HepG2 (cell line): ENCODE measurements around the gene ZNF669. TPM values are rescaled to one million over a fixed set of nuclear protein-coding genes. Genes with fewer than 3 reads are reported as not detected.

Source experiments
- CREB1 ChIP-seq, 2 experiments: fragments of 450-650 bp in 1 of 2; IDR thresholded peaks; 2 replicates each; pipeline ENCODE4 v1.6.1; 2016 to 2017; ENCODE audit warnings: control low read depth in 1 of 2, mild to moderate bottlenecking in 1 of 2, missing compliant biosample characterization in 1 of 2, missing genetic modification characterization in 1 of 2
- HNRNPL ChIP-seq: fragments of 200-400 bp; formaldehyde crosslinking; IDR thresholded peaks from 2 replicates; pipeline ENCODE4 v1.6.1; 2017; ENCODE audit warnings: mild to moderate bottlenecking, low read depth, low read length
- KLF9 ChIP-seq: IDR thresholded peaks from 2 replicates; pipeline ENCODE4 v1.6.1; 2016; ENCODE audit warnings: low read depth
- NR2C2 ChIP-seq: sonication (generic); formaldehyde crosslinking; IDR thresholded peaks from 2 replicates; pipeline ENCODE4 v1.4.0; 2020; ENCODE audit warnings: missing genetic modification reagents, mild to moderate bottlenecking, moderate library complexity, borderline replicate concordance
- PATZ1 ChIP-seq: sonication (generic); formaldehyde crosslinking; IDR thresholded peaks from 2 replicates; pipeline ENCODE4 v1.4.0; 2020; ENCODE audit warnings: missing genetic modification reagents
- PAX8 ChIP-seq: sonication (generic); formaldehyde crosslinking; IDR thresholded peaks from 2 replicates; pipeline ENCODE4 v1.8.0; 2022; ENCODE audit warnings: mild to moderate bottlenecking, missing genetic modification reagents, borderline replicate concordance
- PHF5A ChIP-seq: IDR thresholded peaks from one replicate; pipeline ENCODE4 v1.6.1; 2018; ENCODE audit warnings: low read depth, missing genetic modification reagents; ENCODE audit not compliant: unreplicated experiment
- RAD21 ChIP-seq: fragments of 450-650 bp; formaldehyde crosslinking; IDR thresholded peaks from 2 replicates; pipeline ENCODE4 v1.5.0; 2020; ENCODE audit warnings: mild to moderate bottlenecking
- SMC3 ChIP-seq: IDR thresholded peaks from 2 replicates; pipeline ENCODE4 v1.6.1; 2011; ENCODE audit warnings: low read length, improper control_type of control experiment
- SP1 ChIP-seq, 2 experiments: fragments of 450-650 bp in 1 of 2; sonication (generic) in 1 of 2; formaldehyde crosslinking in 1 of 2; IDR thresholded peaks; 2 replicates each; pipeline versions ENCODE4 v1.4.0 to v1.6.1; 2016 to 2020; ENCODE audit warnings: missing genetic modification reagents in 1 of 2
- ZNF383 ChIP-seq: sonication (generic); formaldehyde crosslinking; IDR thresholded peaks from 2 replicates; pipeline ENCODE4 v1.4.0; 2020; ENCODE audit warnings: missing genetic modification reagents, mild to moderate bottlenecking, borderline replicate concordance
- ZNF512B ChIP-seq: sonication (generic); formaldehyde crosslinking; IDR thresholded peaks from 2 replicates; pipeline ENCODE4 v1.5.1; 2020; ENCODE audit warnings: missing genetic modification reagents, mild to moderate bottlenecking, borderline replicate concordance
- ZNF550 ChIP-seq: sonication (generic); formaldehyde crosslinking; IDR thresholded peaks from 2 replicates; pipeline ENCODE4 v1.4.0; 2020; ENCODE audit warnings: mild to moderate bottlenecking, missing genetic modification reagents, borderline replicate concordance
- polyA plus RNA-seq, 8 experiments: library from polyadenylated mRNA; depleted of rRNA in 3 of 8; stranded (reverse) in 7 of 8; unstranded in 1 of 8; fragments of >200 nt; fragmentation: Illumina TruSeq in 4 of 8; extraction: Trizol in 4 of 8; gene quantifications; 2 replicates each; pipeline versions ENCODE4 v1.2.1 to v1.2.3, GENCODE V29; 2011 to 2016; ENCODE audit warnings: low read depth in 4 of 8, missing spikeins in 1 of 8, mixed read lengths in 1 of 8; ENCODE audit not compliant: insufficient read depth in 1 of 8
- total RNA-seq, 5 experiments: library from RNA; depleted of rRNA; stranded (reverse); fragments of >200 nt; fragmentation: Illumina TruSeq; extraction: Trizol; gene quantifications; 2 replicates each; pipeline ENCODE4 v1.2.3, GENCODE V29; 2016; ENCODE audit warnings: low read depth in 1 of 5

Gene ZNF669
- total and polyA plus RNA-seq, 2 of the 13 experiments (the other 11 are each of a cell fraction or from before 2014, with no cell fraction given): 3.1 to 14.6 TPM

GRCh38 chr1:247118946-247119446, 14.8 kb upstream of the ZNF669 start (continued):
- no peak for TF ChIP-seq ZNF550 (CRISPR knock-in tag)
- no peak for TF ChIP-seq PHF5A
- peak; percentile 70 for TF ChIP-seq RAD21 (CRISPR knock-in tag)
- no peak for TF ChIP-seq SP1 (IDR thresholded peaks at IDR 0.05)
- TF ChIP-seq SP1 (CRISPR knock-in tag; IDR thresholded peaks at IDR 0.05): peak; percentile 56
- TF ChIP-seq ZNF512B (CRISPR knock-in tag): no peak
- peak; percentile 61 for TF ChIP-seq PATZ1 (CRISPR knock-in tag)
- TF ChIP-seq NR2C2 (CRISPR knock-in tag): peak; percentile 46; the same call in 1 of the 2 replicates
- TF ChIP-seq CREB1 (IDR thresholded peaks at IDR 0.05): no peak
- no peak for TF ChIP-seq CREB1 (CRISPR knock-in tag; IDR thresholded peaks at IDR 0.05)
- peak; percentile 82 for TF ChIP-seq HNRNPL
- TF ChIP-seq KLF9 (CRISPR knock-in tag): peak; percentile 48; the same call in 1 of the 2 replicates
- TF ChIP-seq PAX8: no peak
- no peak for TF ChIP-seq ZNF383 (CRISPR knock-in tag)
- TF ChIP-seq SMC3: peak; percentile 52; the same call in 1 of the 2 replicates
- TF ChIP-seq, all 625 proteins: peak for 21
